Measurements from ENCODE around the gene ZFHX2.

Gene ZFHX2

GRCh38 chr14:23568021-23568599, 16.5 kb upstream of the ZFHX2 start:
- peak overlapping the region; percentile 59 for H3K27ac ChIP-seq (ENCODE audit: low read length)
- H3K79me2 ChIP-seq (ENCODE audit: low read length): peaks cover 12% of the 10 kb centered on the region
- H4K20me1 ChIP-seq (ENCODE audit: insufficient read depth, low read length): no peaks in the 10 kb centered on the region
- peak overlapping the region; percentile 94 for H3K9ac ChIP-seq (ENCODE audit: low read length)
- H3K9me3 ChIP-seq (ENCODE audit: insufficient read depth, low read length): no peaks in the 10 kb centered on the region
- peak overlapping the region; percentile 78 for H3K4me2 ChIP-seq (ENCODE audit: low read length)
- H3K36me3 ChIP-seq (replicated peaks; ENCODE audit: low read depth, low read length): peaks cover 16% of the 10 kb centered on the region
- H3K27me3 ChIP-seq (ENCODE audit: low read depth, low read length): no peaks in the 10 kb centered on the region
- peak overlapping the region; percentile 95 for H3K4me3 ChIP-seq (ENCODE audit: low read length)
- H2AFZ ChIP-seq (ENCODE audit: low read depth, low read length): no peak overlapping the region
- H3K4me1 ChIP-seq (ENCODE audit: low read length): peaks cover 17% of the 10 kb centered on the region
- TF ChIP-seq CTCF (IDR thresholded peaks at IDR 0.05; ENCODE audit: low read depth, low read length) (no peak), EZH2phosphoT487 (IDR thresholded peaks at IDR 0.05; ENCODE audit: low read depth) (no peak)

- H3K4me3 ChIP-seq (ENCODE audit: low read length): peak within 1 kb of the TSS; percentile 95
- H3K27me3 ChIP-seq (ENCODE audit: low read depth, low read length): no peaks in the 10 kb centered on the region
- H3K9me3 ChIP-seq (ENCODE audit: insufficient read depth, low read length): no peaks in the 10 kb centered on the region
- H3K4me1 ChIP-seq (ENCODE audit: low read length): peaks cover 17% of the 10 kb centered on the region
- TF ChIP-seq EZH2phosphoT487 (IDR thresholded peaks at IDR 0.05; ENCODE audit: low read depth): no peak
- no peak for TF ChIP-seq CTCF (IDR thresholded peaks at IDR 0.05; ENCODE audit: low read depth, low read length)
- peak within 1 kb of the TSS; percentile 59 for H3K27ac ChIP-seq (ENCODE audit: low read length)
- peaks cover 20% of the 10 kb centered on the region for H3K36me3 ChIP-seq (replicated peaks; ENCODE audit: low read depth, low read length)
- peak within 1 kb of the TSS; percentile 94 for H2AFZ ChIP-seq (ENCODE audit: low read depth, low read length)
- no peaks in the 10 kb centered on the region for H4K20me1 ChIP-seq (ENCODE audit: insufficient read depth, low read length)
- peak within 1 kb of the TSS; percentile 78 for H3K4me2 ChIP-seq (ENCODE audit: low read length)
- H3K79me2 ChIP-seq (ENCODE audit: low read length): peaks cover 12% of the 10 kb centered on the region
- peak within 1 kb of the TSS; percentile 94 for H3K9ac ChIP-seq (ENCODE audit: low read length)
Observed at GRCh38 chr14:23567186-23568020, 15.8 kb upstream of the ZFHX2 start, which contains the start of gene AP1G2. Gene AP1G2 (minus strand): TSS chr14:23567791. CDS start chr14:23567314, 477 bp downstream.

- Histone ChIP-seq H3K4me3 (ENCODE audit: low read length) (peak overlapping the region; percentile 95), H3K9me3 (ENCODE audit: insufficient read depth, low read length) (no peaks in the 10 kb centered on the region), H4K20me1 (ENCODE audit: insufficient read depth, low read length) (no peaks in the 10 kb centered on the region), H3K36me3 (replicated peaks; ENCODE audit: low read depth, low read length) (peaks cover 25% of the 10 kb centered on the region), H3K27ac (ENCODE audit: low read length) (peak overlapping the region; percentile 59), H3K4me1 (ENCODE audit: low read length) (peaks cover 17% of the 10 kb centered on the region), H3K4me2 (ENCODE audit: low read length) (peak overlapping the region; percentile 78), H3K9ac (ENCODE audit: low read length) (peak overlapping the region; percentile 94), H2AFZ (ENCODE audit: low read depth, low read length) (peak overlapping the region; percentile 94), H3K27me3 (ENCODE audit: low read depth, low read length) (no peaks in the 10 kb centered on the region), H3K79me2 (ENCODE audit: low read length) (peaks cover 12% of the 10 kb centered on the region)
- no peak for TF ChIP-seq EZH2phosphoT487 (IDR thresholded peaks at IDR 0.05; ENCODE audit: low read depth)
- no peak for TF ChIP-seq CTCF (IDR thresholded peaks at IDR 0.05; ENCODE audit: low read depth, low read length)
Observed at GRCh38 chr14:23566778-23567185, 15.2 kb upstream of the ZFHX2 start.

GRCh38 chr14:23566112-23566777, 14.7 kb upstream of the ZFHX2 start:
- no peaks in the 10 kb centered on the region for H3K9me3 ChIP-seq (ENCODE audit: insufficient read depth, low read length)
- H3K4me3 ChIP-seq (ENCODE audit: low read length): peak overlapping the region; percentile 95
- H2AFZ ChIP-seq (ENCODE audit: low read depth, low read length): no peak overlapping the region
- peak overlapping the region; percentile 78 for H3K4me2 ChIP-seq (ENCODE audit: low read length)
- peaks cover 30% of the 10 kb centered on the region for H3K36me3 ChIP-seq (replicated peaks; ENCODE audit: low read depth, low read length)
- peaks cover 17% of the 10 kb centered on the region for H3K4me1 ChIP-seq (ENCODE audit: low read length)
- no peaks in the 10 kb centered on the region for H4K20me1 ChIP-seq (ENCODE audit: insufficient read depth, low read length)
- H3K79me2 ChIP-seq (ENCODE audit: low read length): peaks cover 12% of the 10 kb centered on the region
- H3K27ac ChIP-seq (ENCODE audit: low read length): no peak overlapping the region
- peak overlapping the region; percentile 94 for H3K9ac ChIP-seq (ENCODE audit: low read length)
- H3K27me3 ChIP-seq (ENCODE audit: low read depth, low read length): no peaks in the 10 kb centered on the region
- TF ChIP-seq CTCF (IDR thresholded peaks at IDR 0.05; ENCODE audit: low read depth, low read length): no peak
- no peak for TF ChIP-seq EZH2phosphoT487 (IDR thresholded peaks at IDR 0.05; ENCODE audit: low read depth)
